ENCODE measurements around the gene SEC24D.

DNA sequence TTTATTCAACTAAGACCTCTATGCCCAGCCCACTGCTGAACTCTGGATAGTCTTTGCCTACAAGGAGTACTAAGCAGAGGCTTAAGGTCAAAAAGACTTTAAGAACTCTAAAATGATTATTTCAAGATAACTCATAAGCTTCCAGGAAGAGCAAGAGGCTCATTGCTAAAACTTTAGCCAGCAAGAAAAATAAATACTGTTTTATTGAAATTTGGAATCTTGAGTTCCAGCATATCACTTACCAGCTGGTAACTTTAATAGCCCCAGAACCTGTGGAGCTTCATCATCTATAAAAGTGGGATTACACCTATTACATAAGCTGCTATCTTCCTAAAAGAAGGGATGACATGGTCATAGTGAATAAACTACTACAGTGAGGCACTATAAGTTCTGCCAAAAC, 47.0 kb downstream of the SEC24D start:
- TF ChIP-seq, protein P1, sequence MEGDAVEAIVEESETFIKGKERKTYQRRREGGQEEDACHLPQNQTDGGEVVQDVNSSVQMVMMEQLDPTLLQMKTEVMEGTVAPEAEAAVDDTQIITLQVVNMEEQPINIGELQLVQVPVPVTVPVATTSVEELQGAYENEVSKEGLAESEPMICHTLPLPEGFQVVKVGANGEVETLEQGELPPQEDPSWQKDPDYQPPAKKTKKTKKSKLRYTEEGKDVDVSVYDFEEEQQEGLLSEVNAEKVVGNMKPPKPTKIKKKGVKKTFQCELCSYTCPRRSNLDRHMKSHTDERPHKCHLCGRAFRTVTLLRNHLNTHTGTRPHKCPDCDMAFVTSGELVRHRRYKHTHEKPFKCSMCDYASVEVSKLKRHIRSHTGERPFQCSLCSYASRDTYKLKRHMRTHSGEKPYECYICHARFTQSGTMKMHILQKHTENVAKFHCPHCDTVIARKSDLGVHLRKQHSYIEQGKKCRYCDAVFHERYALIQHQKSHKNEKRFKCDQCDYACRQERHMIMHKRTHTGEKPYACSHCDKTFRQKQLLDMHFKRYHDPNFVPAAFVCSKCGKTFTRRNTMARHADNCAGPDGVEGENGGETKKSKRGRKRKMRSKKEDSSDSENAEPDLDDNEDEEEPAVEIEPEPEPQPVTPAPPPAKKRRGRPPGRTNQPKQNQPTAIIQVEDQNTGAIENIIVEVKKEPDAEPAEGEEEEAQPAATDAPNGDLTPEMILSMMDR (IDR thresholded peaks at IDR 0.05): no peak
- no peak for TF ChIP-seq ZFX (IDR thresholded peaks at IDR 0.05; ENCODE audit: borderline replicate concordance)
